ENCODE data around the gene TPST1.

- TF ChIP-seq, protein P1, sequence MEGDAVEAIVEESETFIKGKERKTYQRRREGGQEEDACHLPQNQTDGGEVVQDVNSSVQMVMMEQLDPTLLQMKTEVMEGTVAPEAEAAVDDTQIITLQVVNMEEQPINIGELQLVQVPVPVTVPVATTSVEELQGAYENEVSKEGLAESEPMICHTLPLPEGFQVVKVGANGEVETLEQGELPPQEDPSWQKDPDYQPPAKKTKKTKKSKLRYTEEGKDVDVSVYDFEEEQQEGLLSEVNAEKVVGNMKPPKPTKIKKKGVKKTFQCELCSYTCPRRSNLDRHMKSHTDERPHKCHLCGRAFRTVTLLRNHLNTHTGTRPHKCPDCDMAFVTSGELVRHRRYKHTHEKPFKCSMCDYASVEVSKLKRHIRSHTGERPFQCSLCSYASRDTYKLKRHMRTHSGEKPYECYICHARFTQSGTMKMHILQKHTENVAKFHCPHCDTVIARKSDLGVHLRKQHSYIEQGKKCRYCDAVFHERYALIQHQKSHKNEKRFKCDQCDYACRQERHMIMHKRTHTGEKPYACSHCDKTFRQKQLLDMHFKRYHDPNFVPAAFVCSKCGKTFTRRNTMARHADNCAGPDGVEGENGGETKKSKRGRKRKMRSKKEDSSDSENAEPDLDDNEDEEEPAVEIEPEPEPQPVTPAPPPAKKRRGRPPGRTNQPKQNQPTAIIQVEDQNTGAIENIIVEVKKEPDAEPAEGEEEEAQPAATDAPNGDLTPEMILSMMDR (IDR thresholded peaks at IDR 0.05; ENCODE audit: insufficient read depth, low read depth, low read length) = no peak
- TF ChIP-seq EZH2 (IDR thresholded peaks at IDR 0.05; ENCODE audit: insufficient read depth, low read length) = no peak
Measured at GRCh38 chr7:66281678-66282590, 76.8 kb downstream of the TPST1 start.

Measured in astrocyte (in vitro differentiated cells and primary cell).